HG03378 (cell line): ENCODE results near the gene UBE2I.
A peak's percentile ranks its signal among the peaks of the same experiment; 100 is the strongest.
"Not testable (repeated sequence)": the region's sequence is repeated elsewhere in the genome, so short reads cannot be mapped to it uniquely, and the experiment has no call there.

ENCODE experiments used
- ATAC-seq: cut with Tn5 transposase; IDR thresholded peaks from one replicate; pipeline ENCODE4 v1.9.1; 2021; ENCODE audit warnings: mild to moderate bottlenecking, moderate library complexity; ENCODE audit not compliant: unreplicated experiment

The UBE2I gene

GRCh38 chr16:1292208-1292607 lies 17.2 kb upstream of the UBE2I start:
- ATAC-seq, result not testable (repeated sequence)

DNA sequence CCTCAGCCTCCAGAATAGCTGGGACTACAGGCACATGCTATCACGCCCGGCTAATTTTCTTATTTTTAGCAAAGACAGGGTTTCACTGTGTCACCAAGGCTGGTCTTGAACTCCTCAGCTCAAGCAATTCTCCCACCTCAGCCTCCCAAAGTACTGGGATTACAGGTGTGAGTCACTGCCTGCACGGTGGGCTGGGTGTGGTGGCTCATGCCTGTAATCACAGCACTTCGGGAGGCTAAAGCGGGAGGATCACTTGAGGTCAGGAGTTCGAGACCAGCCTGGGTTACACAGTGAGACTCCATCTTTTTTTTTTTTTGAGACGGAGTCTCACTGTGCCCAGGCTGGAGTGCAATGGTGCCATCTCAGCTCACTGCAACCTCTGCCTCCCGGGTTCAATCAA lies 16.6 kb upstream of the UBE2I start:
- not testable (repeated sequence) for ATAC-seq

- ATAC-seq, result no peak
These were observed 15.3 kb upstream of the UBE2I start for GRCh38 chr16:1293921-1294656.

- no peak for ATAC-seq
These were observed 14.0 kb upstream of the UBE2I start for GRCh38 chr16:1295465-1295864.

DNA sequence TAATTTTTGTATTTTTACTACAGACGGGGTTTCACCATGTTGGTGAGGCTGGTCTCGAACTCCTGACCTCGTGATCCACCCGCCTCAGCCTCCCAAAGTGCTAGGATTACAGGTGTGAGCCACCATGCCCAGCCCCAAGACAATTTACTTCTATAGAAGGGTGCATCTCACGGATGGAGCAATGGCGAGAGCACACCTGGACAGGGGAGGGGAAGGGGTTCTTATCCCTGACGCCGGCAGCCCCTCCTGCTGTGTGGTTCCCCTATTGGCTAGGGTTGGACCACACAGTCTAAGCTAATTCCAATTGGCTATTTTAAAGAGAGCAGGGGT lies 12.8 kb upstream of the UBE2I start:
- not testable (repeated sequence) for ATAC-seq

DNA sequence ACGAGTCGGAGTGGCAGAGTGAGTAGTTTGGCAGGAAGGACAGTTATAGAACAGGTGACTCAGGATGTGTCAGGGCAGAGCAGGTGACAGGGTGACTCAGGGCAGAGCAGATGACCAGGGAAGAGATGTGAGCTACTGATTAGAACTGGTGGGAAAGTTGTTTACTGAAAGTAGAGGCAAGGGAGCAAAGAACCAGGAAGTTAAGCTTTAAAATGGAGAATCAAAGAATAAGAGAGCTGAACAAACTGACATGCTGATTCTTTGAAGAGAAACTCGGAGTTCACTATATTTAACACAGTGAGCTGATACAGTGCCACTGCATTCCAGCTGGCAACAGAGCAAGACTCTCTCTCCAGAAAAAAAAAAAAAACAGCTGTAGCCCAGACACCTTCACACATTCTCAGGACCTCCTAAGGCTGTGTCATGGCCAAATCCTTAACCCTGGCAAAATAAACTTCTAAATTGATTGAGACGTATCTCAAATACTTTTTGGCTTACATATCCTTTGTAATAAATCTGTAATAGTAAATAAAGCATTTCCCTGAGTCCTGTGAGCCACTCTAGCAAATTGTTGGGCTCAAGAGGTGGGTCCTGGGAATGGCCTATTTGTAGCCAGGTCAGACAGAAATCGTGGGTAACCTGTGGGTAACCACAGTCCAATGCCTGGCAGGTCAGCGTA lies 12.3 kb upstream of the UBE2I start:
- no peak for ATAC-seq

DNA sequence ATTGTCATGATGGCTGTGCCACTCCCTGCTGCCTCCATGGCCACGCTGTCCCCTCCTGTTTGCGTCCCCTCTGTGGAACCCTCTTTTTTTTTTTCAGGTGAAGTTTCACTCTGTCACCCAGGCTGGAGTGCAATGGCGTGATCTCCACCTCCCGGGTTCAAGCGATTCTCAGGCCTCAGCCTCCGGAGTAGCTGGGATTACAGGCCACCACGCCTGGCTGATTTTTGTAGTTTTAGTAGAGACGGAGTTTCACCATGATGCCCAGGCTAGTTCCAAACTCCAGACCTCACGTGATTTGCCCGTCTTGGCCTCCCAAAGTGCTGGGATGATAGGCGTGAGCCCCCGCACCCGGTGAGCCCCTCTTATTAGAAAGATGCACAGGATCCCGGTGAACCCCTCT lies 11.0 kb upstream of the UBE2I start:
- ATAC-seq, result no peak

DNA sequence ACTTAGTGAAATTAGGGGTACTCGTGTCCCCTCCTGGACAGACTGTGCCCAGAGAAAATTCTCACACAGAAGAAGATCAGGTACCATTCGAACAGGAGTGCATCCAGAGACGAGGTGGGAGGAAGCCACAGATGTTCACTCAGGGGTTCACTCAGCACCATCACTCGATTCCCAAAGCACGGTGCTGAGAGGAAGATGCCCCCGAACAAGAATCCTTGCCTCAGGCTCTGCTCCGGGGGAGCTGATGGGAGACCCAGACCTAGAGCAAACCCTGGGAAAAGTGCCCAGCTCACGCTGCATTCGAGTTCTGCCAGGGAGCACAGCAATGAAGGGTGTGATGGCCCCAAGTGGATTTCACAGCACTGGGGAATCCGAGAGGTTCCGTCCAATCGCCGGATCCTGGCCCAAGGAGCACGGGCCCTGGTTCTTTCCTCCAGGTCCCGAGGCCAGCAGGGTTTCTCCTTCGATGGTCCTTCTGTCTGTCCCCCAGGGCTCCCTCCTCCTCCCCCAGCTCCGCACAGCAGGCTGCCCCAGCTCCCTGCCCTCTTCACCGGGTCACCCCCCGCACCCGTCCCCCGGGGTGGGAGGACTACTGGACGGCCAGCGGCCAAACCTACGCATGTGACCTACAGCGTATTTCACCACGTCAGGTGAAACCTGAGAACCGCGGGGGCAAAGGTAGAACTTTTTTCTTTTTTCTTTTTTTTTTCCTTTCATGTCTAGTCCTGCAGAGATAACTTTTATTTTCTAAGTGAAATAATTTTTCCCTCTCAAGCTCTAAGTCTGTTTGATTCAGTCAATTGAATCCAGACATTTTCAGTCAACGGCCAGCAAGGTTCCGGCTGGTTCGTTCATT lies 10.2 kb upstream of the UBE2I start:
- no peak for ATAC-seq

DNA sequence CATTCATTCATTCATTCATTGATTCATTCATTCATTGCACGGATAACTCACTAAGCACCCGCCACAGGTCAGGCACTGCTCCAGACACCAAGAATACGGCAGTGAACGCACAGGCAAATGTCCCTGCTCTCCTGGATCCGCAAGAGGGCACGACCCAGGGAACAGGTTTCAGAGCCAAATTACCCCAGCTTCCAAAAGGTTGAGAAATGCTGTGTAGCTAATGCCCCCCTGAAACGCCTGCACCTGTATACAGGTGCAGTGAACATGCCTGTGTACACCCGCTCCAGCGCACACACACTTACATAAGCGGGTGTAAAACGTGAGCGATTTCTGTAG lies 9.6 kb upstream of the UBE2I start:
- no peak for ATAC-seq

DNA sequence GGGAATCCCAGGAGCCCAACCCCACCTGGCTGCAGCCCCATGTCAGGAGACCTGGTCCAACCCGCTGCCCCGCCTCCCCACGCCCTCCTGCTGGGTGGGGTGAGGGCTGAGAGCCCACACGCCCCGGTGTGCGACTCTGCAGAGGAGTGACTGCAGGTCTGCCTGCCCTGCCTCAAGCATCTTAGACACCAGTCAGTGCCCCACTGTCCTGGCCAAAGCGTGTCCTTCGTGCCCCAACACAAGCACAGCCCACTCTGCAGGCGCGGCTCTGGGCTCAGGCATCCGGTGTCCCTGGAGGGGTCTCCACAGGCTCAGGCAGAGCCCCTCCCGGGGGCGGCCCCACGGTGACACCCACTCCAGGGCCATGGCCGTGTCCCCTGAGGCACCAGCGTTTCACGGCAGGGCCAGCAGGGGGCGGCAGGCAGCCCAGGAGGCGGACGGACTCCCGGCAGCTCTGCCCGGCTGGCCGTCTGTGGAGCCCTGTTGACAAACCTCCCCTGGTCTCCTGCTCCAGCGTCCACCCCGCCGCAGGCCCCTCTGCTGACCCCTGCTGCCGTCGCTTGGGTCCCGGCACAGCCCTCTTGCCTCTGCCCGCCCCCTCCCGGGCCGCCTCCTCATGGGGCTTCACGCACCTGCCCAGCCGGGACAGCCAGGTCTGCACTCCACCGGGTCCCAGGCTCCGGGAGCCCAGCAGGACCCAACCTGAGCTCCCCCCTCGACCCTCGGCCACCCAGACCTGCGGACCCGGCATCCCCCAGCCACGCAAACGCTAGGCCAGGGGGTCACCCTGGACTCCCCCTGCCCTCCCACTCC lies 8.6 kb upstream of the UBE2I start:
- ATAC-seq, result no peak

DNA sequence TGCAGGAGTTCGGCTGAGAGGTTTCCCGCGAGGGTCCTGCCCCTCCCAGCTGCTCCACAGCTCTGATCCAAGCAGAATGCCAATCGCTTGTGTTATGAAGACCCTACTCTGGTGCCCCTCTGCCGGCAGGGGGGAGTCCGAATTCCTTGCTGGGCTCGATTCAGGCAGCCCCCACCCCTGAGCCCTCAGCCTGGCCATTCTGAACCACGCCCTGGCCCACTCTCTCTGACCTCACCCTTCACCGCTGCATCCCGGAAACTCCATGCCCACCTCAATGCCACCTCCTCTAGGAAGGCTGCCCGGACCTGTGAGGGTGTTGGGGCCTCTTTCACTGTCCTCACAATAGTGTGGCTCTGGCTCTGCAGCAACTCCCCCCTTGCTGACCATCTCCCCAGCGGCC lies 7.9 kb upstream of the UBE2I start:
- ATAC-seq, result no peak

- ATAC-seq, result no peak
These were observed 3.6 kb upstream of the UBE2I start for GRCh38 chr16:1305823-1306222.

GRCh38 chr16:1306334-1306733 lies 3.1 kb upstream of the UBE2I start:
- ATAC-seq, result no peak

DNA sequence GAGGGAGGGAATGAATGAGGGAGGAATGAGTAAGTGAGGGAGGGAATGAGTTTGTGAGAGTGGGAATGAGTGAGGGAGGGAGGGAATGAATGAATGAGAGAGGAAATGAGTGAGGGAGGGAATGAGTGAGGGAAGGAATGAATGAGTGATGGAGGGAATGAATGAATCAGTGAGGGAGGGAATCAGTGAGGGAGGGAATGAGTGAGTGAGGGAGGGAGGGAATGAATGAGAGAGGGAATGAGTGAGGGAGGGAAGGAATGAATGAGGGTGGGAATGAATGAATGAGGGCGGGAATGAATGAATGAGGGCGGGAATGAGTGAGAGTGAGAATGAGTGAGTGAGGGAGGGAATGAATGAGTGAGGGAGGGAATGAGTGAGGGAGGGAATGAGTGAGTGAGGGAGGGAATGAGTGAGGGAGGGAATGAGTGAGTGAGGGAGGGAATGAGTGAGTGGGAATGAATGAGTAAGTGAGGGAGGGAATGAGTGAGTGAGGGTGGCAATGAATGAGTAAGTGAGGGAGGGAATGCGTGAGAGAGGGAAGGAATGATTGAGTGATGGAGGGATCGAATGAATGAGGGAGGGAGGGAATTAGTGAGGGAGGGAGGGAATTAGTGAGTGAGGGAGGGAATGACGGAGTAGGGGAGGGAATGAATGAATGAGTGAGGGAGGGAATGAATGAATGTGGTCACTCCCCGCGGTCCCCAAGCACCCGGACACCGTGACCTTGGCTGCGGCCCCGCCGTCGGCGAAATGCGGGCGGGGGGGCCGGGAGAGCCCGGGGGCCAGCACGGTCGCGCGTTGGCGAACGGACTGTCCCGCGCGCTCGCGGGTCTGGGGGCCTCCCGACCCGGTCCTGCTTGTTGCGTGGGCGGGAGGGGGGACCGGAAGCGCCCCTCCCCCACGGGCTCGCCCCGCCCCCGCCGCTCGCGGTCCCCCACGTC lies 1.1 kb upstream of the UBE2I start:
- ATAC-seq, result peak; percentile 9

DNA sequence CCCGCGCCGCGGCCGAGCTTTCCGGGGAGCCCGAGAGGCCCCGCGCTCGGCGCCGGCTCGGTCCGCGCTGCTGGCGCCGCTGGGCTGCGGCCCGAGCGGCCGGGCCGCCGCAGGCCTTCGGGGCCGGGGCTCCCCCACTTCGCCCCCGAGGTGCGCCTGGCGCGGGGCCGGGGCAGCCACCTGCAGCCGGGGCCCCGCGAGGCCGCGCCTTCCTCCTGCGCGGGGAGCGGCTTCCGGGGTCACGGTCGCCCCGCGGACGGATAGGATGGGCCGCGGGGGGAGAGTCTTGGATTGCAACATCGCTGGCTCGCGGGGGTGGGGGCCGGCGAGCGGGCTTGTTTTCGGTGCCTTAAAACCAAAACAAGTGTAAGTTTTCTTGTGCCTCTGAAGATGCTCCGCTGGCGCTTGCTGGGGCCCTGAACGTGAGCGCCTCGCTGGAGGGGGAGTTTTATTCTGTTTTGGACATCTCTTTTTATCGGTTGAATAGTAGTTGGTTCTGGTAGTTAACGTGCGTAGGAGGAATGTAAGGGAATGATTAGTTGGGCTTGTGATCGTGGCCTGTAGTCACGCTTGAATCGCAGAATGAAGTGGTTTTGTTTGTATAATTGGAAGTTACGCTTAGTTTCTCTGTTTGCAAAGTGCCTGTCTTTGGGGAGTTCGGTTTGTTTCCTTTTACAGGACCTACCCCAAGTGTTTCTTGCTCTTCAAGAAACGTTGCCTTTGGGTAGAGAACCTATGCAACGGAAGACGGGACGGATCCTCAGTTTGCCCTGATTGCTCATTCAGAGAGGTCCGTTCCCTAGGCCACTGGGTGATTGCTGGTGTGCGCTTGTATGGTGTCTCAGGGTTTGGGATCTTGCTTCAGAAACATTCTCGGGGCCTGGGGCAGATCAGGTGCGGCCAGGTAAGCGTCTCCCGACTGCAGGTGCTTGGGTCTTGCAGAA lies 724 bp downstream of the UBE2I start:
- no peak for ATAC-seq

DNA sequence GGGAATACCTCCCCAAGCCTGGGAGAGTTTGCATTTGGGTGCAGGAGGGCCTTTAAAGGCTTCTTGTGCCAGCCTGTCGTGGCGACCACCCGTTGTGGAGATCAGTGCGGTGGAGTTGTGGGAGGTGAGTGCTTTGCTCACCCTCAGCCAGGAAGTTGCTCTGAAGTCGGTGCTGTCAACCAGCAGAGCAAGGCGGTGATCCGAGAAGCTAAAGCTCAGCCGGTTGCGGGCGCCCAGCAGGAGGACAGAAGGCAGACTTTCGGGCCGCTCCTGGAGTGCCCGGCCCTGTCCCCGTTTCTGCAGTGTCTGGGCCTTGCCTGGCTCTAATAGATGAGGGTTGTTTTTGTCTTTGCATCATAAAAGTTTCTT lies 1.4 kb downstream of the UBE2I start:
- no peak for ATAC-seq

DNA sequence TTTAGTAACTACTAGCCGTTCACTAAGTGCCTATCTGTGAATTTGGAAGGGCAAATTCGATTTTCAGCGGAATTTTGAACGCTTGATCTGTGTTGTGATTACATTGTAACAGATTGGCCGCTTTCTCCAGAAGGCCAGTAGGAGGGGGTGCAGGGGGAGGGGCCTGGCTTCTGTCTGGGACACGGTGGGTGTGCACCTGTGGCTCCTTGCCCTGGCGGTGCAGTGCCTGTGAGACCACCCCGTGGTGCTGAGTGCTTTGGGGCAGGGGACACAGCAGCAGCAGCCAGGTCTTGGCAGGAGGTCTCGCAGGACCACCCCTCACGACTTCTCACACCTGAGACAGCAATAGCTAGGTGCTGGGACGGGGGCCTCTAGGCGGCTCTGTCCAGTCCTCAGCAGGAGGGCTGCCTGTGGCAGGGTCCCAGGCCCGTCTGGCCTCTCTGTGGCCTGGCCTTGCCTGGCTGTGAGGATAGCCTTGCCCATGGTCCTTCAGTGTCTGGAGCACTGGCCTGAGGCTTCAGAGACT lies 1.8 kb downstream of the UBE2I start:
- no peak for ATAC-seq

DNA sequence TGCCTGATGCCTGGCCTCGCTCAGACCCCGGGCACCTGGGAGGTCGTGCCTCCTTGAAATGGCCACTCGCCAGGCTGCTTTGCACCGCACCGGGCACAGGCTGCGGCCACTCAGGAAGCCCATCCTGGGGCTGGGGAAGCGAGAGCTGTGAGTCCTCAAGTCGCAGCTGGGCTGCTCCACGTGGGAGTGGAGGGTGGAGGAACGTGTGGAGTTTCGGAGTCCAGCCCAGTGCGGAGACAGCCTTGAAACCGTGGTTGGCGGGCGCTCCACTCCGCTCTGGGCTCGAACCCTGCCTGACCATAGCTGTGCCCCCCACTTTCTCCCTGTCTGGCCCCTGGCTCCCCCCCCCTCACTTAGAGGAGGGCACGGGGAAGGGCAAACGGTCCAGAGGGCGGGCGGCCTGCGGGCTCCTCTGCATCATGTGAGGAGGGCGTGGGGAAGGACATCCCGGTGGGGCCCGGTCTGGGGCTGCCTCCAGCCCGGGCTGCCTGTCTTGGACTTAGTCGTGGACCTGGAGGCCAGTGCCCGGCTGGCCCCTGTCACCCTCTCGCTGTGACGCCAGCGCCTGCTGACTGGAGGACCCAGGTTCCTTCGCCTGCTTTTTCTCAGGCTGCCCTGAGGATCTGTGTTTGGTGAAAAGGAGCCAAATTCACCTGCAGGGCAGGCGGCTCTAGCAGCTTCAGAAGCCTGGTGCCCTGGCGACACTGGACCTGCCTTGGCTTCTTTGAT lies 2.5 kb downstream of the UBE2I start:
- ATAC-seq, result no peak
